ENCODE results near the gene ATP8B1.
"Not testable (repeated sequence)": the region's sequence is repeated elsewhere in the genome, so short reads cannot be mapped to it uniquely, and the experiment has no call there.

Gene ATP8B1

GRCh38 chr18:57820583-57820982, 17.5 kb upstream of the ATP8B1 start:
- intact Hi-C loops (cut with DNase I): not testable (repeated sequence)

GRCh38 chr18:57819671-57820460, 16.8 kb upstream of the ATP8B1 start:
- intact Hi-C loops (cut with DNase I): no loop called here
- no peak for DNase-seq

More at GRCh38 chr18:57820583-57820982, 17.5 kb upstream of the ATP8B1 start:
- DNase-seq: not testable (repeated sequence)

GRCh38 chr18:57819119-57819518, 16.0 kb upstream of the ATP8B1 start:
- intact Hi-C loops (cut with DNase I): no loop called here
- DNase-seq: no peak

- intact Hi-C loops (cut with DNase I): no loop called here
- no peak for DNase-seq
Observed at GRCh38 chr18:57816208-57816954, 13.3 kb upstream of the ATP8B1 start.

- intact Hi-C loops (cut with DNase I): no loop called here
- no peak for DNase-seq
Observed at GRCh38 chr18:57814555-57814954, 11.4 kb upstream of the ATP8B1 start.

- intact Hi-C loops (cut with DNase I): no loop called here
- no peak for DNase-seq
Observed at GRCh38 chr18:57813245-57813644, 10.1 kb upstream of the ATP8B1 start.

GRCh38 chr18:57812126-57812477, 9.0 kb upstream of the ATP8B1 start:
- DNase-seq: no peak
- intact Hi-C loops (cut with DNase I): no loop called here

GRCh38 chr18:57811477-57812125, 8.5 kb upstream of the ATP8B1 start:
- no peak for DNase-seq
- intact Hi-C loops (cut with DNase I): no loop called here

- intact Hi-C loops (cut with DNase I): no loop called here
- DNase-seq: no peak
Observed at GRCh38 chr18:57809190-57809589, 6.1 kb upstream of the ATP8B1 start.

- peak in 1 of 42 donors; percentile 11 for DNase-seq
- intact Hi-C loops (cut with DNase I): no loop called here
Observed at GRCh38 chr18:57807336-57808117, 4.4 kb upstream of the ATP8B1 start.

GRCh38 chr18:57806978-57807285, 3.8 kb upstream of the ATP8B1 start:
- DNase-seq: no peak
- intact Hi-C loops (cut with DNase I): no loop called here

GRCh38 chr18:57806201-57806977, 3.3 kb upstream of the ATP8B1 start:
- intact Hi-C loops (cut with DNase I): no loop called here
- DNase-seq: no peak

GRCh38 chr18:57805117-57805516, 2.0 kb upstream of the ATP8B1 start:
- no peak for DNase-seq
- intact Hi-C loops (cut with DNase I): no loop called here

GRCh38 chr18:57804557-57804956, 1.4 kb upstream of the ATP8B1 start:
- intact Hi-C loops (cut with DNase I): no loop called here
- no peak for DNase-seq

GRCh38 chr18:57802213-57803102, 657 bp downstream of the ATP8B1 start:
- intact Hi-C loops (cut with DNase I): no loop called here
- DNase-seq: no peak

GRCh38 chr18:57801761-57802212, 1.3 kb downstream of the ATP8B1 start:
- no peak for DNase-seq
- intact Hi-C loops (cut with DNase I): no loop called here

- intact Hi-C loops (cut with DNase I): no loop called here
- DNase-seq: no peak
Observed at GRCh38 chr18:57801325-57801724, 1.8 kb downstream of the ATP8B1 start.

All from head of caudate nucleus (tissue), 42 donors.